Thyroid gland (tissue), 4 donors: Measurements from ENCODE around the gene LPIN3. TPM values are rescaled to one million over a fixed set of nuclear protein-coding genes. Genes with fewer than 3 reads are reported as not detected.

ENCODE experiments used
- DNase-seq, 2 donors: peaks; one replicate each; pipeline ENCODE4 v3.0.0-alpha.2; 2019
- H3K27ac ChIP-seq, 3 donors: fragments of 200-600 bp; sonication (generic); 1 replicate in 2 of 3; 2 replicates in 1 of 3; pipeline ENCODE4 v1.5.1; 2016 to 2019; ENCODE audit warnings: mild to moderate bottlenecking in 1 of 3, moderate library complexity in 1 of 3
- H3K27me3 ChIP-seq: fragments of 200-600 bp; sonication (generic); one replicate; pipeline ENCODE4 v1.5.1; 2019
- H3K36me3 ChIP-seq, 2 donors: fragments of 200-600 bp; sonication (generic); one replicate each; pipeline ENCODE4 v1.5.1; 2016 to 2019
- H3K4me1 ChIP-seq, 2 donors: fragments of 200-600 bp; sonication (generic); one replicate each; pipeline ENCODE4 v1.5.1; 2017 to 2019
- H3K4me3 ChIP-seq, 3 donors: fragments of 200-600 bp; sonication (generic); replicated peaks in 1 of 3; 1 replicate in 2 of 3; 2 replicates in 1 of 3; pipeline ENCODE4 v1.5.1; 2016; ENCODE audit warnings: mild to moderate bottlenecking in 1 of 3
- H3K9me3 ChIP-seq: fragments of 200-600 bp; sonication (generic); one replicate; pipeline ENCODE4 v1.5.1; 2017
- CTCF ChIP-seq, 6 experiments: fragments of 200-600 bp in 3 of 6; fragments of 450-650 bp in 3 of 6; sonication (generic) in 3 of 6; IDR thresholded peaks; one replicate each; pipeline ENCODE4 v1.5.1; 2016 to 2019; ENCODE audit warnings: antibody characterized with exemption in 6 of 6, mild to moderate bottlenecking in 2 of 6, inconsistent platforms in 1 of 6, moderate library complexity in 1 of 6
- POLR2A ChIP-seq, 2 donors: fragments of 450-650 bp; IDR thresholded peaks; one replicate each; pipeline ENCODE4 v1.6.1; 2017; ENCODE audit warnings: antibody characterized with exemption in 2 of 2, mild to moderate bottlenecking in 2 of 2, moderate library complexity in 1 of 2
- WGBS, 2 donors: methylation state at CpG; one replicate each; pipeline ENCODE4 v1.1.5; 2017; 5-methylcytosine and 5-hydroxymethylcytosine counted together
- intact Hi-C: fragments of 100-400 bp; cut with DNase I; formaldehyde crosslinking; loops from one replicate; pipeline ENCODE4 v1.15.1; 2023
- total RNA-seq, 4 donors: library from RNA; depleted of rRNA; stranded (reverse); fragments of >200 nt; gene quantifications; one replicate each; pipeline ENCODE4 v1.2.3, GENCODE V29; 2016

The LPIN3 gene
- total RNA-seq, 4 donors from 2014 or later, result 33.5 to 53.5 (median 42.1) TPM

- no peaks in the 10 kb centered on the region for H3K9me3 ChIP-seq
- no peak for DNase-seq
- H3K4me3 ChIP-seq, result no peak overlapping the region
- TF ChIP-seq CTCF (IDR thresholded peaks at IDR 0.05) (no peak), POLR2A (IDR thresholded peaks at IDR 0.05) (no peak)
- H3K36me3 ChIP-seq, result no peaks in the 10 kb centered on the region
- intact Hi-C loops, result no loop called here
- no peaks in the 10 kb centered on the region for H3K27me3 ChIP-seq
- H3K4me1 ChIP-seq, result no peaks in the 10 kb centered on the region
- WGBS, 2 donors, result 86 to 92% methylated on average over 1 to 2 of the region's 2 CpGs
- no peak overlapping the region for H3K27ac ChIP-seq
These were observed 53.5 kb downstream of the LPIN3 start for GRCh38 chr20:41394081-41394480.

GRCh38 chr20:41394931-41395666 lies 54.5 kb downstream of the LPIN3 start:
- intact Hi-C loops, result no loop called here
- 65 to 76% methylated on average over 9 of the region's 9 CpGs for WGBS, 2 donors

GRCh38 chr20:41395667-41396664 lies 55.3 kb downstream of the LPIN3 start:
- no peaks in the 10 kb centered on the region for H3K27me3 ChIP-seq
- H3K36me3 ChIP-seq, result no peaks in the 10 kb centered on the region
- no peak overlapping the region for H3K4me3 ChIP-seq
- no peak for DNase-seq
- 56 to 59% methylated on average over 16 of the region's 18 CpGs for WGBS, 2 donors
- intact Hi-C loops, result no loop called here
- no peaks in the 10 kb centered on the region for H3K4me1 ChIP-seq
- TF ChIP-seq CTCF (IDR thresholded peaks at IDR 0.05) (no peak), POLR2A (IDR thresholded peaks at IDR 0.05) (no peak)
- no peaks in the 10 kb centered on the region for H3K9me3 ChIP-seq
- H3K27ac ChIP-seq, result no peak overlapping the region

More at GRCh38 chr20:41394931-41395666, 54.5 kb downstream of the LPIN3 start:
- H3K27me3 ChIP-seq, result no peaks in the 10 kb centered on the region
- TF ChIP-seq POLR2A (IDR thresholded peaks at IDR 0.05) (no peak), CTCF (IDR thresholded peaks at IDR 0.05) (no peak)
- no peak overlapping the region for H3K4me3 ChIP-seq
- H3K36me3 ChIP-seq, result no peaks in the 10 kb centered on the region
- H3K27ac ChIP-seq, result no peak overlapping the region
- DNase-seq, result no peak
- H3K4me1 ChIP-seq, result no peaks in the 10 kb centered on the region
- H3K9me3 ChIP-seq, result no peaks in the 10 kb centered on the region

GRCh38 chr20:41398408-41398807 lies 57.8 kb downstream of the LPIN3 start:
- Histone ChIP-seq H3K9me3 (no peaks in the 10 kb centered on the region), H3K27me3 (no peaks in the 10 kb centered on the region), H3K4me3 (no peak overlapping the region), H3K4me1 (no peaks in the 10 kb centered on the region), H3K36me3 (peaks cover under 1 to 4% of the 10 kb centered on the region in 2 donors), H3K27ac (no peak overlapping the region)
- DNase-seq, result no peak
- TF ChIP-seq CTCF (IDR thresholded peaks at IDR 0.05) (no peak), POLR2A (IDR thresholded peaks at IDR 0.05) (no peak)
- intact Hi-C loops, result no loop called here
- 88 to 92% methylated on average over 2 of the region's 2 CpGs for WGBS, 2 donors
